Neural cell (in vitro differentiated cells): ENCODE data around the gene METTL16. TPM values are rescaled to one million over a fixed set of nuclear protein-coding genes. Genes with fewer than 3 reads are reported as not detected.

Experiments
- H2AFZ ChIP-seq: fragments of 200-600, 300-800 bp; sonication (generic), shearing (Covaris generic); 2 replicates; pipeline ENCODE4 v1.6.0; 2014; ENCODE audit warnings: low read depth, mild to moderate bottlenecking, antibody characterized with exemption, low read length, moderate library complexity
- H3F3A ChIP-seq: fragments of 200-600 bp; shearing (Covaris generic); 2 replicates; pipeline ENCODE4 v1.6.1; 2016; ENCODE audit warnings: mild to moderate bottlenecking, moderate library complexity, mixed read lengths, antibody characterized with exemption, low read length; ENCODE audit not compliant: insufficient read depth, poor library complexity, severe bottlenecking
- H3K27ac ChIP-seq: fragments of 200-600, 300-800 bp; sonication (generic), shearing (Covaris generic); 2 replicates; pipeline ENCODE4 v1.5.1; 2014; ENCODE audit warnings: mild to moderate bottlenecking, low read length, moderate library complexity
- H3K27me3 ChIP-seq: fragments of 300-800, 200-600 bp; sonication (generic), shearing (Covaris generic); 2 replicates; pipeline ENCODE4 v1.6.0; 2014; ENCODE audit warnings: mild to moderate bottlenecking, low read depth, low read length, moderate library complexity; ENCODE audit not compliant: insufficient read depth
- H3K36me3 ChIP-seq: fragments of 300-800, 200-600 bp; sonication (generic), shearing (Covaris generic); 2 replicates; pipeline ENCODE4 v1.5.1; 2014; ENCODE audit warnings: mild to moderate bottlenecking, antibody characterized with exemption, low read length, moderate library complexity; ENCODE audit not compliant: insufficient read depth
- H3K4me2 ChIP-seq: fragments of 300-800, 200-600 bp; sonication (generic), shearing (Covaris generic); 2 replicates; pipeline ENCODE4 v1.6.0; 2014; ENCODE audit warnings: mild to moderate bottlenecking, low read length
- H3K4me3 ChIP-seq: fragments of 300-800, 200-600 bp; sonication (generic), shearing (Covaris generic); 2 replicates; pipeline ENCODE4 v1.5.1; 2014; ENCODE audit warnings: mild to moderate bottlenecking, low read length, moderate library complexity
- H3K79me2 ChIP-seq: fragments of 200-600 bp; shearing (Covaris generic); replicated peaks from 2 replicates; pipeline ENCODE4 v1.6.0; 2014; ENCODE audit warnings: mild to moderate bottlenecking, low read length, moderate library complexity; ENCODE audit not compliant: insufficient read depth
- H3K9ac ChIP-seq: fragments of 300-800, 200-600 bp; sonication (generic), shearing (Covaris generic); 2 replicates; pipeline ENCODE4 v1.6.1; 2016; ENCODE audit warnings: mild to moderate bottlenecking, low read length, mixed read lengths
- H3K9me2 ChIP-seq: fragments of 200-600 bp; shearing (Covaris generic); 2 replicates; pipeline ENCODE4 v1.6.1; 2016; ENCODE audit warnings: mild to moderate bottlenecking, low read length, mixed read lengths; ENCODE audit not compliant: insufficient read depth
- H3K9me3 ChIP-seq: fragments of 200-600, 300-800 bp; sonication (generic), shearing (Covaris generic); 2 replicates; pipeline ENCODE4 v1.6.1; 2016; ENCODE audit warnings: mild to moderate bottlenecking, mixed run types, low read length, moderate library complexity, mixed read lengths
- H4K20me1 ChIP-seq: fragments of 200-600 bp; shearing (Covaris generic); 2 replicates; pipeline ENCODE4 v1.6.1; 2016; ENCODE audit warnings: mild to moderate bottlenecking, mixed run types; ENCODE audit not compliant: insufficient read depth
- CTCF ChIP-seq: fragments of 450-650 bp; IDR thresholded peaks from 2 replicates; pipeline ENCODE4 v1.5.1; 2014; ENCODE audit warnings: antibody characterized with exemption, mild to moderate bottlenecking, moderate library complexity; ENCODE audit not compliant: poor library complexity, severe bottlenecking
- EP300 ChIP-seq: fragments of 450-650 bp; conservative IDR thresholded peaks from 2 replicates; pipeline ENCODE4 v1.6.1; 2014; ENCODE audit warnings: antibody characterized with exemption, mild to moderate bottlenecking, moderate library complexity; ENCODE audit not compliant: poor library complexity, severe bottlenecking
- EZH2 ChIP-seq: fragments of 200-600, 300-800 bp; shearing (Covaris generic), sonication (generic); IDR thresholded peaks from 2 replicates; pipeline ENCODE4 v1.6.1; 2014; ENCODE audit warnings: antibody characterized with exemption, low read length, borderline replicate concordance, mild to moderate bottlenecking; ENCODE audit not compliant: insufficient read depth, poor library complexity, severe bottlenecking
- MXI1 ChIP-seq: fragments of 450-650 bp; conservative IDR thresholded peaks from 2 replicates; pipeline ENCODE4 v1.6.1; 2014; ENCODE audit warnings: antibody characterized with exemption, mild to moderate bottlenecking; ENCODE audit not compliant: poor library complexity, severe bottlenecking
- POLR2AphosphoS5 ChIP-seq: IDR thresholded peaks from 2 replicates; pipeline ENCODE4 v1.6.1; 2012
- RAD21 ChIP-seq: fragments of 450-650 bp; conservative IDR thresholded peaks from 2 replicates; pipeline ENCODE4 v1.6.1; 2014; ENCODE audit warnings: antibody characterized with exemption, mild to moderate bottlenecking, moderate library complexity
- REST ChIP-seq: IDR thresholded peaks from 2 replicates; pipeline ENCODE4 v1.6.1; 2012; ENCODE audit warnings: borderline replicate concordance
- SMC3 ChIP-seq: fragments of 450-650 bp; conservative IDR thresholded peaks from 2 replicates; pipeline ENCODE4 v1.6.1; 2014; ENCODE audit warnings: antibody characterized with exemption, mild to moderate bottlenecking, moderate library complexity; ENCODE audit not compliant: poor library complexity
- TAF1 ChIP-seq: IDR thresholded peaks from 2 replicates; pipeline ENCODE4 v1.6.1; 2012; ENCODE audit warnings: low read depth
- polyA plus RNA-seq: library from polyadenylated mRNA; depleted of rRNA; stranded (reverse); fragments of >200 nt; gene quantifications from 2 replicates; pipeline ENCODE4 v1.2.3, GENCODE V29; 2014

Gene METTL16
- polyA plus RNA-seq, 1 donor from 2014 or later, result 20.3 TPM

- Histone ChIP-seq H3K9me3 (no peaks in the 10 kb centered on the region), H3K4me2 (no peak overlapping the region), H3K4me3 (no peak overlapping the region), H3K9me2 (no peaks in the 10 kb centered on the region), H3F3A (no peaks in the 10 kb centered on the region), H3K27me3 (no peaks in the 10 kb centered on the region), H2AFZ (no peak overlapping the region), H3K79me2 (no peaks in the 10 kb centered on the region), H3K9ac (no peak overlapping the region), H3K27ac (no peak overlapping the region), H4K20me1 (no peaks in the 10 kb centered on the region), H3K36me3 (no peaks in the 10 kb centered on the region)
- TF ChIP-seq TAF1 (no peak), EZH2 (no peak)
Observed at GRCh38 chr17:2468270-2468669, 43.4 kb downstream of the METTL16 start.

- Histone ChIP-seq H3K36me3 (peaks cover 7% of the 10 kb centered on the region), H3K9ac (no peak overlapping the region), H3K9me3 (no peaks in the 10 kb centered on the region), H3K4me2 (no peak overlapping the region), H2AFZ (no peak overlapping the region), H4K20me1 (no peaks in the 10 kb centered on the region), H3F3A (no peaks in the 10 kb centered on the region), H3K79me2 (no peaks in the 10 kb centered on the region), H3K4me3 (no peak overlapping the region), H3K9me2 (no peaks in the 10 kb centered on the region), H3K27ac (no peak overlapping the region), H3K27me3 (no peaks in the 10 kb centered on the region)
- TF ChIP-seq REST (no peak), POLR2AphosphoS5 (no peak), EZH2 (no peak), EP300 (no peak), SMC3 (no peak), TAF1 (no peak), CTCF (no peak), MXI1 (no peak), RAD21 (no peak)
Observed at GRCh38 chr17:2466931-2467330, 44.8 kb downstream of the METTL16 start.

- TF ChIP-seq EP300 (no peak), EZH2 (no peak), POLR2AphosphoS5 (no peak), TAF1 (no peak)
- H3K79me2 ChIP-seq, result no peaks in the 10 kb centered on the region
- H3K36me3 ChIP-seq, result peaks cover 7% of the 10 kb centered on the region
- H4K20me1 ChIP-seq, result no peaks in the 10 kb centered on the region
- H3K4me3 ChIP-seq, result no peak overlapping the region
- H3K9ac ChIP-seq, result no peak overlapping the region
- no peak overlapping the region for H3K27ac ChIP-seq
- H3F3A ChIP-seq, result no peaks in the 10 kb centered on the region
- no peak overlapping the region for H3K4me2 ChIP-seq
- no peaks in the 10 kb centered on the region for H3K9me3 ChIP-seq
- H3K9me2 ChIP-seq, result no peaks in the 10 kb centered on the region
- no peaks in the 10 kb centered on the region for H3K27me3 ChIP-seq
- H2AFZ ChIP-seq, result no peak overlapping the region
Observed at GRCh38 chr17:2462481-2462880, 49.2 kb downstream of the METTL16 start.
